Measurements from ENCODE around the gene COLQ.
"Not testable (repeated sequence)": the region's sequence is repeated elsewhere in the genome, so short reads cannot be mapped to it uniquely, and the experiment has no call there.

COLQ gene

DNA sequence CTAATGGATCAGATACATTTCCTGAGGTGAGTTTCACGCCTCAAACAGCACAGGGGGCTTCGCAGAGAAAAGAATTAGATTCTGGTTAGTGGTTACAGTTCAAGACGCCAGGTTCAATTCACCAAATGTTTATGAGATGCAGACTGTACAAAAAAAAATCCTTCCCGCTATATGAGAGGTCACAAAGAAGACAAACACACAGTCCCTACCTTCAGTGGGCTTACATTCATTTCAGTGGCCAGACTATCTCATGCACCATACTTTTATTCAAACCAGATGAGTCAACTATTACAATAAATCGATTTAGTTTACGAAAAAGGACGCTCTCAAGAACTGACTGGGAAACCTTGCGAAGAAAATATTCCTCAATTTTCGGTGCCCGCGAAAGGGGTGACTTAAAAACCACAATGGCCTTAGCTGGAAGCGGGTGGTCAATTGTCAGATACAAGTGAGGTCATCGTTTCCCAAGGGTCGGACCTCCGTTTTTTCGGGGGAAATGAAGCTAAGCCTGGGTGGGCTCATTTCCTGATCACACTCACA is 94.9 kb downstream of the COLQ start:
- DNase-seq (ENCODE audit: low read depth): no peak

- no peak for DNase-seq (ENCODE audit: low read depth)
These were observed 100.6 kb downstream of the COLQ start for GRCh38 chr3:15420871-15421270.

DNA sequence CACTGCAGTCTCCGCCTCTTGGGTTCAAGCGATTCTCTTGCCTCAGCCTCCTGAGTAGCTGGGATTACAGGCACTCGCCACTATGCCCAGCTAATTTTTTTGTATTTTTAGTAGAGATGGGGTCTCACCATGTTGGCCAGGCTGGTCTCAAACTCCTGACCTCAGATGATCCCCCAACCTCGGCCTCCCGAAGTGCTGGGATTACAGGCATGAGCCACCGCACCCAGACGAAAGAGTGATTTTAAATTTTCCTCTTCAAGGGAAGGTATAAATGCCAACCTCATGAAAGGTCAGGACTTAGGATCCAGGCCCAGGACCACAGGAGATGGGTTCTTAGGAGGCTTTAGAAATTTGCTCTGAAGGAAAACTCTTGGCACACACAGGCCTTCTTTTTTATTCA is 110.5 kb downstream of the COLQ start:
- DNase-seq (ENCODE audit: low read depth): not testable (repeated sequence)

- DNase-seq (ENCODE audit: low read depth): no peak
These were observed 111.7 kb downstream of the COLQ start for GRCh38 chr3:15409774-15410173.

DNA sequence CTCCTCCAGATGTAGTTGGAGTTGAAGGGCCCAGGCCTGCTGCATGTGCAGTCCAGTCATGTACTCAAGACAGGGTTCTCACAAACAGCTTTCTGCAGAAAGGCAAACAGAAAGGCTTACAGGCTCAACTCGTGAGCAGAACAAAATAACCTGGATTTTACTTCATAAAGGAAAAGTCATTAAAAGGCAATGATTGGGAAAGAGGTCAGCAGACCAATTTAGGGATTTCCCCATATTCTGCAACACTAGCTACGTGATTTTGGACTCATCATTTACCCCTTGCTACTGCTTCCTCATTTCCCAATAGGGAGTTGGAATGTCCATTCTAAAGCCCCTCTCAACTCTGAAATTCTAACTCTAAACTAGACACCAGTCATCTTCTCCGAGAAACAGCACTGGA is 112.3 kb downstream of the COLQ start:
- DNase-seq (ENCODE audit: low read depth): no peak

- no peak for DNase-seq (ENCODE audit: low read depth)
These were observed 116.0 kb downstream of the COLQ start for GRCh38 chr3:15405448-15406050.

DNA sequence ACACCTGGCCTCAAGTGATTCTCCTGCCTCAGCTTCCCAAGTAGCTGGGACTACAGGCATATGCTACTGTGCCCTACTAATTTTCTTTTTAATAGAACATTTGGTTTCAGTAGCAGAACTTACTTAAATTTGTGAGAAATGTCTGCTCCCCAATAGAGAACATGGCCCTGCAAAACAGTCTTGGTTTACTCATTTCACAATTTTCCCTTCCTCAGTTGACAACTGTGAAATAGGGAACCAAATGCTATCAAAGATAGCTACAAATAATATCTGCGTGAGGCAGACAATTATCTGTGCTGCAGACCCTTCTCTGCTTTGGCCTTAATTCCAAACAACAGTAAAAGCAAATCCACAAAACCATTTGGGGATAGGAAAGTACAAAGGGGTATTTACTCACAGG is 116.7 kb downstream of the COLQ start:
- no peak for DNase-seq (ENCODE audit: low read depth)

DNA sequence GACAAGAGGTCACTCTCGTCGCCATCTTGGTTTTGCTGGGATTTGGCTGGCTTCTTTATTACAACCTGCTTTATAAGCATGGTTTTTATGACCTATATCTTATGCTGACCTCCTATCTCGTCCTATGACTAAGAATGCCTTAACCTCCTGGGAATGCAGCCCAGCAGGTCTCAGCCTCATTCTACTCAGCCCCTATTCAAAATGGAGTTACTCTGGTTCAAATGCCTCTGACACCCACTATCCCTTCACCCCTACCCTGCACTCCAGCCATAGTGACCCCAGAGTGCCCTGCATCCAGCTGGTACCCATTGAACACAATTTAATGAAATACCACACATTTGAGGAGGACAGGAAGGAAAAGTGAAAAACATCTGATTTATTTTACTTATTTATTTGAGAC is 117.5 kb downstream of the COLQ start:
- no peak for DNase-seq (ENCODE audit: low read depth)

DNA sequence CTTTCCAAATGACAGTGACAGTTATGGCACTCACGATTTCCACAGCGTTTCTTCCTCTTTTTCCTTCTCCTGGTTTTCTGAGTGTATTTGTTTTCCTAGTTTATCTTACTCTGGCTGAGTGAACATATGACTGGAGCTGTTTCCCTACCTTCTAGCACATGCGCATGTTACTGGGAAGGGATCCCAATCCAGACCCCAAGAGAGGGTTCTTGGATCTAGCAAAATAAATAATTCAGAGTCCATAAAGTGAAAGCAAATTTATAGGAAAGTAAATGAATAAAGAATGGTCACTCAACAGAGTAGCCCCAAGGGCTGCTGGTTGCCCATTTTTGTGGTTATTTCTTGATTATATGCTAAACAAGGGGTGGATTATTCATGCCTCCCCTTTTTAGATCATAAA is 118.0 kb downstream of the COLQ start:
- DNase-seq (ENCODE audit: low read depth): no peak

- DNase-seq (ENCODE audit: low read depth): no peak
These were observed 119.6 kb downstream of the COLQ start for GRCh38 chr3:15401936-15402335.
